HG02840 (cell line): Measurements from ENCODE around the gene GLOD4.

Experiments used
- ATAC-seq: cut with Tn5 transposase; IDR thresholded peaks from one replicate; pipeline ENCODE4 v1.9.1; 2021; ENCODE audit warnings: mild to moderate bottlenecking, moderate library complexity, moderate number of reproducible peaks; ENCODE audit not compliant: unreplicated experiment, low FRiP score

GLOD4 gene

DNA sequence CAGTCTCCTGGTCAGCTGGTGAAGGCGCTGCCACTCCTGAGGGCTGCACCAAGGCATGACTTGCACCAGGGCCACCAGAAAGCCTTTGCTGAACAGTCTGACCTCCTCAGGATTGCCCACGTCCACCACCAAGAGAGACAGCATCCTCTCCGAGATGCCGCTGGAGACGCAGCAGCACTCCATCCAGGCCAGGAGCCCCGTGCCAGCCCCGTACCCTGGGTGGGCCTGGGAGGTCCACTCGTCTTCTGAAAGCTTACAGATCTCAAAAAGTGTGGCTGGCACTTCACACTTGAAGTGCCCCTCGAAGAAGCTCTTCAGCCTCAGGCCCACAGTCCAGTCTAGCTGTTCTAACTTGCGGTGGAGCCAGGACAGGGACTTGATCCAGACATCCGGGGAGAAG lies 36.7 kb downstream of the GLOD4 start:
- no peak for ATAC-seq

DNA sequence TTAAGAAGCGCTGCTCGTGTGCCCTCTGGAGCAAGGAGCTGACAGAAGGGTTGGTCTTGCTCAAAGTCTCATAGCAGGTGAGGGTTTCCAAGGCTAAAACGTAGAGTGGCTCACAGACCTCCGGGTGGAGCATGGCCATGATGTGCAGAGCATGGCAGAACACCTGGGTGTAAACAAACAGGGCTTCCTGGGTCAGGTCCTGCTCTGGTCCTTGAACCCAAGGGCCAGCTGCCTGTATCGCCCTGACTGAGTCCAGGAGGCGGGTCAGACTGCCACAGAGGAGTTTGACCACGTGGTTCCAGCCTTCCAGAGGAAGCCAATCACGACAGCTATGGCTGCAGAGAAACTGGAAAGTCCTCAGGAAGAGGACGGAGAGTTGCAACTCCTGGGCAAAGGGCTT lies 37.1 kb downstream of the GLOD4 start:
- ATAC-seq = no peak

DNA sequence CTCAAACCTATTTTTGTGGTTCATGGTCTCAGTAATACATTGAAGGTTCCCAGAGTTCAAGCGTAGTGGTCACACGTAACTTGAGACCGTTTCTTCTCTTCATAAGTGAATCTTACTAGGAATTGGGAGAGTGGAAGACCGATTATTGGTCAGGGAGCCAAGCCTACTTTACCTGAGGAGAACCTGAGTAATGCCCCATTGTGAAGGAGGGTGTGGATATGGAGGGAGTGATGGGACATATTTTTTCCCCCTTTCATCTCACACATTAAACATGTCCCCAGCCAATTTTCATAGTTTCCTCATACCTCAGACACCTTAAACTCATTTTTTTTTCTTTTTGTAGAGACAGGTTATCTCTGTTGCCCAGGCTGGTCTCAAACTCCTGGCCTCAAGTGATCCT lies 38.9 kb downstream of the GLOD4 start:
- ATAC-seq = no peak

DNA sequence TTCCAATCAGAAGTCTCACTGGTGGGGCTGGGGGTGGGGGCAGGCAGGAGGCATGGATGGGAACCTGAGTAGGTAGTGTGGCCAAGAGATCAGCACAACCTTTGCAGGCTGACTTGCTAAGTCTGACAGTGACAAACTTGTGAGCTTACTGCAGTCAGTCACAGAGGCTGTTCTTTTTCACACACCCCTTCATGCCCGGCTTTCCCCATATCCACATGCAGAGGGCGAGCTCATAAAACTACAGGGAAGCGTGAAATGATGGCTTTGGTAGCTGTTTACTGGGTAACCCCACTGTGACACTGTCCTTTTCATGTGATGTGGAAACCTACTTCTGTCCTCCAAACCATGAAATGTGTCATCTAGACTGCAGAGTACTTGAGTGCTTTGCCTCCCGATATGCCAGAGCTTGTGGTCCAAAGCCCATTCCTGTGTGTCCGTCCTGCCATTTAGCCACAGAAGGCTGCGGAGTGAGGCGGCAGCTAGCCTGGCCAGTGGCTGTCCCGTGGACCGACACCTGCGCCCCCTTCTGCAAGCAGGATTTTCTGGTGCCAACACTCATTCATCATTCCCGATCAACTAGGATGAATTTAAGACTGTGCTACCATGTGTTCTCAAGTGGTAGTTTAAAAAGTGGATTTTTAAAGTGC lies 39.8 kb downstream of the GLOD4 start:
- no peak for ATAC-seq

DNA sequence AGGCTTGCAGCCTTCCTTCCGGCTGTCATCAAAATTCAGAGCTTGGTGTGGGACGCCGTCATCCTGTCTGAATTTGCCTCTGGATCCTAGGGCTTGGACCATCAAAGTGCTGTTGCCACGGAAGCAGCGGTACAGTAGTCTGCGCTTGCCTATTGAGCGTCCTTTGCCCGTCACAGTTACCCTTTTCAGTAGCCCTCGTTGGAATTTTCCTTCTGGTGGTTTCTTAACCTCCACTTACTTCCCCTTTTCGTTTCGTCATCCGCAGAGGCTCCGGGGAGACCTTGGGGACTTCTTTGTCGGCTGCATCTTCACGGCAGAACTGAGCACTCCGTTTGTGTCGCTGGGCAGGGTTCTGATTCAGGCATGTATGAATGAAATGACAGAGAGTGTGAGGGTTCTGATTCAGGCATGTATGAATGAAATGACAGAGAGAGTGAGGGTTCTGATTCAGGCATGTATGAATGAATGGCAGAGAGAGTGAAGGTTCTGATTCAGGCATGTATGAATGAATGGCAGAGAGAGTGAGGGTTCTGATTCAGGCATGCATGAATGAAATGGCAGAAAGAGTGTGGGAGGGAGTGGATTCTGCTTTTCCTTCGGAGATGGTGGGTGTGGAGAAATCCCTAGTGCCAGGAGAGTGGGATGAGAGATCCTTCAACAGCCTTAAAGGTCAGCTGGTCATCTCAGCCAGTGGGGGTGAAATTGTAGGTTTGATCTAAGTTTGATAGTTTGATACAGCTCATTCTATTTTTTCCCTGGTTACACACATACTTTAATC lies 41.7 kb downstream of the GLOD4 start:
- peak; percentile 69 for ATAC-seq

DNA sequence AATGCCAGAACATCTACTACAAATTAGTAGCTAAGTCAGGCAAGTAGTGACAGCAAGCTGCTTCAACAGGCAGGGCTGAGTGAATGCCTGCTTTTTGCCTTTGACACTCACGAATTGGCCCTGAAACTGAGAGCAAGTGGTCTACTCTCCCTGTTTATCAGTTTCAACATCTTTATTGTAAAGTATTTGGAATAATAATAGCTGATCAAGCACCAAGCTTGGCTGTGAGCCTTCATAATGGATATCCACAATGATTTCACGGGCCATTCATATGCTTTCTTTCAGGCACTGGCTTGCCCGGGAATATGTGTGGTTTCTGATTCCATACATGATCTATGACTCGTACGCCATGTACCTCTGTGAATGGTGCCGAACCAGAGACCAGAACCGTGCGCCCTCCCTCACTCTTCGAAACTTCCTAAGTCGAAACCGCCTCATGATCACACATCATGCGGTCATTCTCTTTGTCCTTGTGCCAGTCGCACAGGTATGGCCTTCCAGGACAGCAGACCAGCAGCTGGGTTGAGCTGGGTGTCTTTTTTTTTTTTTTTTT lies 44.4 kb downstream of the GLOD4 start:
- ATAC-seq = no peak

DNA sequence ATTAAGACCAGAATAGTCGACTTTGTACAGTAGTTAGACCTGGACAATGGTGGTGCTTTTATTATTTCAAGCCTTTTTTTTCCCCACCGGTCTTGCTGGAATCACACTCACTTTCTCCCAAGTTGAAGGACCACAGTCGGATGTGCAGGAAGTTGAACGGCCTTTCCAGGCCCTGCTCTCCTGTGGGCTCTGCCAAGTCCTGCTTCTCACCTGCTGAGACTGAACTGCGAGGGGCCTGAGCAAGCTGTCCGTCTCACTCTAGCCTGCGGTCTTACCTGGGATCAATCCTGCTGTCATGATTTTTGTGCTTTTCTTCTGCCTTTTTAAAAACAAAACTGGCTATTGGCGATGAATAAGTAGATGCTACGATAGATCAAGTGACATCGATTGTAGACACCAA lies 48.3 kb downstream of the GLOD4 start:
- no peak for ATAC-seq

DNA sequence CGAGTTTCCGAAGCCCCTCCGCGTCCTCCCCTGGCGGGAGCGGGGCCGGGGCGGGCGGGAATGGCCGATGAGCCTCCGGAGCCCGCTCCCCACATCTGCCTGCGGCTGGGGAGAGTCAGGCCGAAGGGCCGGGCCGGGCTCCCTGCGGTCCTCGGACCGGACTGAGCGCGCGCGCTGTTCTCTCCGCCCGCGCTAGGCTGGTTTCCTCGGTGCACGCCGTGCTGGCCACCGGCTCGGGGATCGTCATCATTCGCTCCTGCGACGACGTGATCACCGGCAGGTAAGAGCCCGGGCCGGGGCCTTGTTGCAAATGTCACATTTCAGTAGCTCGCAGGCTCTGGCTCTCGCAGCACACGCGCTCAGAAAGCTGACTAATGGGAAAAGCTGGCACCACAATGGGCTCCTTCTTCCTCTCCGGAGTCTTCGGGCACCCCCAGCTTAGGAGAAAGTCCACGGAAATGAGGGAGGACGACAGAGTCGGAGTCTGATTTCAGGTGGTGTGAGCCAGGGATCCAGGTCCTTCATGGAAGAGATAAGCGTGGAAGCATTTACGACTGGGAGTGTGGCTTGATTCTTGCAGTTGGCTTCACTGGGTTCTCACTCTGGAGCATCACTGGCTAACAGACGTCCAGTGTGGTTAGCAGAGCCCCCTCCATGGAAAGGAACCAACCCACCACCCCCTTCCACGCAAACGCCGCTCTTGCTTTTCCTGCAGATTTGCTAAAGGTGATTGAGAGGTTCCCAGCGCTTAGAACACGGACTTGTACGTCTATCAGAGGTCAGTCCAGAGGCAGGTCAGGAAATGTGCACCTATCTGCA lies 49.0 kb downstream of the GLOD4 start:
- ATAC-seq = no peak

DNA sequence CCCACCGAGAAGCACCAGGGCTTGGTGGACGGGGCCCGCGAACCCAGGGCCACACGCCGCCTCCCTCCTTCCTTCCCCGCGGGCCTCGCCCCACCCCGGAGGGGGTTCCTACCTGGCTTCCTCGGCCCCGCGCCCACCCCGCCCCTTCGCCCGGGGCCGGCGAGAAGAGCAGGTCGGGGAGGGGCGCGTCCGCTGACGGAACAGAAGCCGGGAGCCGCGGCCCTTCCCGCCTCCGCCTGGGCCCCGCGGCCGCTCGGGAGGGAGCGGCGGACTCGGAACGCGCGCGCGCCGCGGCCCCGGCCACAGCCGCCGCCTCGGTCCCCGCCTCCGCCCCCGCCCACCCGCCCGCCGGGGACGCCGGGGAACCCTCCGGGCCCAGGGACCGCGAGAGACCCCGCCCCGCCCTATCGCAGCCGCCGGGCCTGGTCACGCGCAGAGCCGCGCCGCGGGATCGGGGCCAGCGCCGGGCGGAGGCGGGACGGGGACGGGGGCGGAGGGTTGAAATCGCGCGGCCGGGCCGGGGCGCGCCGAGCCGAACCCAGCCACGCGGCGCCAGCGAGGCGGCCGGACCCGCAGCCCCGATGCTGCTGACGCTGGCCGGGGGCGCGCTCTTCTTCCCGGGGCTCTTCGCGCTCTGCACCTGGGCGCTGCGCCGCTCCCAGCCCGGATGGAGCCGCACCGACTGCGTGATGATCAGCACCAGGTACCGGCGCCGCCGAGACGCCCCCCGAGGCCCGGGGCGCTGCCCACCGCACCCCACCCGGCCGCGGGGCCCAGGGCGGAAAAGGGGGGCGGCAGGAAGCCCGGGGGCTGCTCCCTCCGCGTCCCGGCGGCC lies 49.8 kb downstream of the GLOD4 start, which contains the start of gene TLCD3A:
Gene TLCD3A (plus strand): TSS at position 530 of the 835 bp plus-strand sequence. CDS start 52 bp downstream, at position 582.
- ATAC-seq = no peak

DNA sequence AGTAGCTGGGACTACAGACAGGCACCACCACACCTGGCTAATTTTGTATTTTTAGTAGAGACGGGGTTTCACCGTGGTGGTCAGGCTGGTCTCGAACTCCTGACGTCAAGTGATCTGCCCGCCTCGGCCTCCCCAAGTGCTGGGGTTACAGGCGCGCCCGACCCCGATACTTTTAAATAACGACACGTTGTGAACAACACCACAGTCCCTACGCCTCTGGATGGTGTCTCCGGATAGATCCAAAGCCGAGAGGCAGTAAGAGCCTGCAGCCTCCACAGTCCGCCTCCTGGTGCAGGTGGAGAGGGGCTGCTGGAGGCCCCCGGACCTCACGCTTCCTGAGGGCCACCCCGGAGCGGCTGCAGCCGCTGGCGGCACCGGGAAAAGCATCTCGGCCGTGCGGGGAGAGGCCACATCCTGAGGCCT lies 50.4 kb downstream of the GLOD4 start:
- ATAC-seq = no peak

DNA sequence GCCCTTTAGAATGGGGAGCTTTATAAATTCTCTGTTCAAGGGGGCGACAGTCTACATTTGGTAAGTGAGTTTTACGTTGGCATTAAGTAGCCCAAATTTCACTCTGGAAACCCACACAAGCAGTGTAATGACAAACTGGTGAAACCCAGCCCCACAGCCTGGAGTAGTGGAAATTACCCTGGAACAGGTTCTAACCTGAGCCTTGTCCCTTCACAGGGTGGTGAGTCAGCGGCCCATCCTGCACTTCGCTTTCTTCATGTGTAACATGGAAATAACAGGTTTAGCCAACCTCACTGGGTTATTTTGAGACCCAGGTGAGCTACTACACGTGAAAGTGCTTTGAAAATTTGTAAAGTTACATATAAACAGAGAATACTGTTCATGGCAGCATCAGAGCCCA lies 53.2 kb downstream of the GLOD4 start:
- no peak for ATAC-seq

DNA sequence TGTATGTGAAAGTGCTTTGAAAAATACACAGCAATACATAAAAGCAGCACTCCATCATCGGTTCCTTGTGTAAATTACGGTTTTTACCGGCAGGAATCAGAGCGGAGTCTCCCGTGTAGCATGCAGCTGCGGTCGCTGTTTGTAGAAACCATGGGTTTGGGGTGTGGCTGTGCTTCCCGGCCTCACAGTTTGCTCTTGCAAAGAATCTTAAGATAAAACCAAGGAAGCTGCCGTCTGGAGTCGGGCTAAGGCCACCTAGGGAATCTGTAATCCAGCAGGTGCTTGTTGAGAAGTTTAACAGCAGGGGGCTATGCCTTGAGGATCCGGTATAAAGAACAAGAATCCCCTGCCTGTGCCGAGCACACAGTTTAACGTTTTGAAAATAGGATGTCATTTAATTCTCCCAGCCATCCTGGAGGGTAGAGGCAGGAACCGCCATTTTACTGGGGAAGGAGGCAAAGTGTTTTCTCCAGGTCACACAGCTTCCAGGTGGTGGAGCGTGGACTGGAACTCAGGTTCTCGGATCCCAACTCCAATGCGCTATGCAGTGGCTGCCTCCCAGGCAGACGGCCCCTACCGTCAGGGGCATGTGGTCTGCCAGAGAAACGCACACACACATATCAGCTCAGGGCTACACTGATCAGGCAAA lies 55.7 kb downstream of the GLOD4 start:
- no peak for ATAC-seq

DNA sequence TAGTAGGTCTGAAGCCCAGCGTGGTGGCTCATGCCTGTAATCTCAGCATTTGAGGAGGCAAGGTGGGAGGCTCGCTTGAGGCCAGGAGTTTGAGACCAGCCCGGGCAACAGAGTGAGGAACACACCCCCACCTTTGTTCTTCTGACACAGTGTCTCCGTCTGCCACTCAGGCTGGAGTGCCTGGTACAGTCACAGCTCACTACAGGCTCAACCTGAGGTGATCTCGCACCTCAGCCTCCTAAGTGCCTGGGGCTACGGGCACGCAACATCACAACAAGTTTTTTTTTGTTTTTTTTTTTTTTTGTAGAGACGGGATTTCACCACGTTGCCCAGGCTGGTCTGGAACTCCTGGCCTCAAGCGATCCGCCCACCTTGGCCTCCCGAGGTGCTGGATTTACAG lies 56.3 kb downstream of the GLOD4 start:
- ATAC-seq = no peak

DNA sequence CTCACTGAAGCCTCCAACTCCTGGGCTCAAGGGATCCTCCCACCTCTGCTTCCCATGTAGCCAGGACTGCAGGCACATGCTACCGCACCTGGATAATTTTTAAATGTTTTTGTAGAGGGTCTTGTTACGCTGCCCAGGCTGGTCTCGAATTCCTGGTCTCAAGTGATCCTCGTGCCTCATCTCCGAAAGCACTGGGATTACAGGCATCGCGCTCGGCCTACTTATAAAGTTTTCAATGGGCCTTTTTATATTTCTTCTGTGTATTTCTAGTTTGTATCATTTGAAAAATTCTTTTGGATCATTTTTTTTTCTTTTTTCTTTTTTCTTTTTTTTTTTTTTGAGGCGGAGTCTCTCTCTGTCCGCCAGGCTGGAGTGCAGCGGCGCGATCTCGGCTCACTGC lies 57.0 kb downstream of the GLOD4 start:
- ATAC-seq = no peak

DNA sequence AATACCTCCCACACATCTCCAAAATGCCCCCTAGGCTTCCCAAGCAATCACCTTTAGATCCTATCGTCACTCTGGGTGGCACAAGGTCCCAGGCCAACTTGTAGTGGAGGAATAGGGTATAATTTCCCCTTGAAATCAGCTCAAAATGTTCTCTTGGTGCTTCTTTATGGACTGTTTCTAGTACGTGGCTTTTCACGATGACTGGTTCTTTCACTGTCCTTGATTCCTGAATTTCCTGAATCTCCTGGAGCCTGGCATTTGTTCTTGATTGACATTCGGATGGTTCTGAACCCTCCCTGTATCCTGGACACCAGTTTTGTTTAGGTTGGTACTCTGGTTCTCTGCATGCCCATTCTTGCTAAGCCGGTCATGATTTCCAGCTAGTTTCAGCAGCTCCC lies 60.5 kb downstream of the GLOD4 start:
- ATAC-seq = no peak

DNA sequence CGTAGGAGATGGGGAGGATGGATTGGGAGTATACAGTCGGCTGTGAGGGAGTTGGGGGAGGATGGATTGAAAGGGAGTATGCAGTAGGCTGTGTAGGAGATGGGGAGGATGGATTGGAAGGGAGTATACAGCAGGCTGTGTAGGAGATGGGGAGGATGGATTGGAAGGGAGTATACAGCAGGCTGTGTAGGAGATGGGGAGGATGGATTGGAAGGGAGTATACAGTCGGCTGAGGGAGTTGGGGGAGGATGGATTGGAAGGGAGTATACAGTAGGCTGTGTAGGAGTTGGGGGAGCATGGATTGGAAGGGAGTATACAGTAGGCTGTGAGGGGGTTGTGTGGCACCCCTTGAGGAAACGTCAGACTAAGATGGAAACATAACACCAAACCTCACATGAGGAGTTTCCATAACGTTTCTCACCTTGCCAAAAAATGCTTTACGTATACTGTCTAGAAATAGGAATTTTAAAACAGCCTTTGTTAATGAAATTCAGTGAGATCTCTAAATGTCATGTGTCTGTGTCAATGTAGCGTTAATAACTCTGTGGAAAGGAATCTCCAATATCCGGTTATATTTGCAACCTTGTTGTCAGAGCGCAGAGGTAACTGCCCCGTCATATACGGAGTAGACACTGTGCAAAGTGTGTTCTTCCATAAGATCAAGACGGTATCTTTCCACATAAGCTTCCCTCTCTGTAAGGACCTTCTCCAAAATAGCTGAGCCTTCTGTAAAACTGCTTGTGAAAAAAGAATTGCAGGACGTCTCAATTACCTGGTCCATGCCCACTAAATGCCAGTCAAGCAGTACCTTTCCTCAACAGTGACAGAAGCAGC lies 61.2 kb downstream of the GLOD4 start:
- no peak for ATAC-seq

DNA sequence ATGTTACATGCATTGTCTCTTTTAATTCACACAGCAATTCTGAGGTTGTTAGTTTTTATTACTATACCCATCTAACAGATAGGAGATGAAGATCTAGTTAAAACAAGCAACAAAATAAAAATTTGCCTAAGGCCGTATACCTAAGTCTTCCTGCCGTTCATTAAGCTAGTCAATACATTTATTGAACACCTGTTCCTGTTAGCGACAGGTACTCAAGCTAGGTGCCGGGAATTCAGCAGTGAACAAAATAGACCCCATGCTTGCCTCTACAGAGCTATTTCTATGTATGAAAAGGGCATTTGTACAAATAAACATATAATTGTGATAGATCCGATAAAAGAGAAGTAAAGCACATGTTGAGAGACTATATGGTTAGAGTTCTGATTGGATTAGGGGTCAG lies 64.0 kb downstream of the GLOD4 start:
- no peak for ATAC-seq
